K562 (cell line): ENCODE data around the gene CNTRL.
"Not testable (repeated sequence)": the region's sequence is repeated elsewhere in the genome, so short reads cannot be mapped to it uniquely, and the experiment has no call there.

Experiments used
- POLR2AphosphoS2 ChIP-seq: IDR thresholded peaks from 2 replicates; pipeline ENCODE4 v1.6.1; 2012; ENCODE audit warnings: low read length, improper control_type of control experiment
- SRF ChIP-seq, 2 experiments: fragments of 250-450, 450-650 bp in 1 of 2; sonication (Bioruptor Pico) in 1 of 2; sonication (generic) in 1 of 2; formaldehyde crosslinking; IDR thresholded peaks; 2 replicates each; pipeline versions ENCODE4 v1.5.0 to v1.5.1; 2020 to 2022; ENCODE audit warnings: mild to moderate bottlenecking in 1 of 2, missing genetic modification reagents in 1 of 2
- TFAM ChIP-seq: fragments of 250-450 bp; sonication (Bioruptor Pico); conservative IDR thresholded peaks from 2 replicates; pipeline ENCODE4 v1.5.0; 2021; ENCODE audit warnings: mild to moderate bottlenecking, moderate library complexity
- ZNF77 ChIP-seq: fragments of 250-450 bp; sonication (Bioruptor Pico); IDR thresholded peaks from 2 replicates; pipeline ENCODE4 v1.5.0; 2020
- TF ChIP-seq, protein P1 (sequence below): sonication (generic); formaldehyde crosslinking; IDR thresholded peaks from 2 replicates; pipeline ENCODE4 v1.8.0; 2022; ENCODE audit warnings: mild to moderate bottlenecking, missing genetic modification reagents

DNA sequence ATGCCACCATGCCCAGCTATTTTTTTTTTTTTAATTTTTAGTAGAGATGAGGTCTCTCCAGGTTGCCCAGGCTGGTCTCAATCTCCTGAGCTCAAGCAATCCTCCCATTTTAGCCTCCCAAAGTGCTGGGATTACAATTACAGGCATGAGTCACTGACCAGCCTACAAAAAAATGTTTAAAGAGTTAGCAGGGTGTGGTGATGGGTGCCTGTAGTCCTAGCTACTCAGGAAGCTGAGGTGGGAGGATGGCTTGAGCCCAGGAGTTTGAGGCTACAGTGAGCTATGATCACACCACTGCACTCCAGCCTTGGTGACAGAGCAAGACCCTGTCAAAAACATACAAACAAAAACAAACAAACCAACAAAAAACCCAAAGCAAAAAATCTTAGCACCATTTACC is 39.0 kb upstream of the CNTRL start:
- TF ChIP-seq, protein P1, sequence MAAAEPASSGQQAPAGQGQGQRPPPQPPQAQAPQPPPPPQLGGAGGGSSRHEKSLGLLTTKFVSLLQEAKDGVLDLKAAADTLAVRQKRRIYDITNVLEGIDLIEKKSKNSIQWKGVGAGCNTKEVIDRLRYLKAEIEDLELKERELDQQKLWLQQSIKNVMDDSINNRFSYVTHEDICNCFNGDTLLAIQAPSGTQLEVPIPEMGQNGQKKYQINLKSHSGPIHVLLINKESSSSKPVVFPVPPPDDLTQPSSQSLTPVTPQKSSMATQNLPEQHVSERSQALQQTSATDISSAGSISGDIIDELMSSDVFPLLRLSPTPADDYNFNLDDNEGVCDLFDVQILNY (CRISPR knock-in tag) = not testable (repeated sequence)
- TF ChIP-seq POLR2AphosphoS2; ZNF77 (CRISPR knock-in tag); SRF (CRISPR knock-in tag; IDR thresholded peaks at IDR 0.05); TFAM (CRISPR knock-in tag): not testable (repeated sequence)
